ENCODE measurements around the gene OR2AG1.

OR2AG1 gene, protein sequence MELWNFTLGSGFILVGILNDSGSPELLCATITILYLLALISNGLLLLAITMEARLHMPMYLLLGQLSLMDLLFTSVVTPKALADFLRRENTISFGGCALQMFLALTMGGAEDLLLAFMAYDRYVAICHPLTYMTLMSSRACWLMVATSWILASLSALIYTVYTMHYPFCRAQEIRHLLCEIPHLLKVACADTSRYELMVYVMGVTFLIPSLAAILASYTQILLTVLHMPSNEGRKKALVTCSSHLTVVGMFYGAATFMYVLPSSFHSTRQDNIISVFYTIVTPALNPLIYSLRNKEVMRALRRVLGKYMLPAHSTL

GRCh38 chr11:6782720-6783119, at the start of gene OR2AG1:
Gene OR2AG1, plus strand, starts transcription at chr11:6783020. Its CDS starts 2,018 bp downstream, at chr11:6785038.
- H3K4me1 ChIP-seq (ENCODE audit: control insufficient read depth, insufficient read depth, low read length), result no peaks in the 10 kb centered on the region
- no peaks in the 10 kb centered on the region for H3K36me3 ChIP-seq (ENCODE audit: control insufficient read depth in 2 of 2, insufficient read depth in 1 of 2, low read length in 2 of 2)
- no peaks in the 10 kb centered on the region for H3K9me3 ChIP-seq (ENCODE audit: control insufficient read depth, insufficient read depth, low read depth, low read length)
- ChIA-PET CTCF (interaction anchor here (0.6 kb wide), 1 partner anchor 912 kb away, joined by 3 read pairs; no protein-coding TSS in a partner anchor), POLR2A (no interaction called here)
- no peak within 1 kb of the TSS for H3K4me3 ChIP-seq (ENCODE audit: low read depth, low read length)
- TF ChIP-seq ZNF658 (tag by site-specific recombination; IDR thresholded peaks at IDR 0.05), result no peak
- no peak for TF ChIP-seq ZFHX2 (tag by site-specific recombination; conservative IDR thresholded peaks at IDR 0.05)
- no peak for TF ChIP-seq ZBTB48 (tag by site-specific recombination; IDR thresholded peaks at IDR 0.05)
- TF ChIP-seq ZNF549 (tag by site-specific recombination; IDR thresholded peaks at IDR 0.05), result no peak
- TF ChIP-seq, protein P1, sequence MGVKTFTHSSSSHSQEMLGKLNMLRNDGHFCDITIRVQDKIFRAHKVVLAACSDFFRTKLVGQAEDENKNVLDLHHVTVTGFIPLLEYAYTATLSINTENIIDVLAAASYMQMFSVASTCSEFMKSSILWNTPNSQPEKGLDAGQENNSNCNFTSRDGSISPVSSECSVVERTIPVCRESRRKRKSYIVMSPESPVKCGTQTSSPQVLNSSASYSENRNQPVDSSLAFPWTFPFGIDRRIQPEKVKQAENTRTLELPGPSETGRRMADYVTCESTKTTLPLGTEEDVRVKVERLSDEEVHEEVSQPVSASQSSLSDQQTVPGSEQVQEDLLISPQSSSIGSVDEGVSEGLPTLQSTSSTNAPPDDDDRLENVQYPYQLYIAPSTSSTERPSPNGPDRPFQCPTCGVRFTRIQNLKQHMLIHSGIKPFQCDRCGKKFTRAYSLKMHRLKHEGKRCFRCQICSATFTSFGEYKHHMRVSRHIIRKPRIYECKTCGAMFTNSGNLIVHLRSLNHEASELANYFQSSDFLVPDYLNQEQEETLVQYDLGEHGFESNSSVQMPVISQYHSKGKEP (tag by site-specific recombination; IDR thresholded peaks at IDR 0.05), result no peak
- no peak for TF ChIP-seq ZNF660 (tag by site-specific recombination; IDR thresholded peaks at IDR 0.05)
- TF ChIP-seq ZNF157 (tag by site-specific recombination; IDR thresholded peaks at IDR 0.05), result no peak
- no peak for TF ChIP-seq ZBTB17 (tag by site-specific recombination; IDR thresholded peaks at IDR 0.05)
- TF ChIP-seq, protein P2, sequence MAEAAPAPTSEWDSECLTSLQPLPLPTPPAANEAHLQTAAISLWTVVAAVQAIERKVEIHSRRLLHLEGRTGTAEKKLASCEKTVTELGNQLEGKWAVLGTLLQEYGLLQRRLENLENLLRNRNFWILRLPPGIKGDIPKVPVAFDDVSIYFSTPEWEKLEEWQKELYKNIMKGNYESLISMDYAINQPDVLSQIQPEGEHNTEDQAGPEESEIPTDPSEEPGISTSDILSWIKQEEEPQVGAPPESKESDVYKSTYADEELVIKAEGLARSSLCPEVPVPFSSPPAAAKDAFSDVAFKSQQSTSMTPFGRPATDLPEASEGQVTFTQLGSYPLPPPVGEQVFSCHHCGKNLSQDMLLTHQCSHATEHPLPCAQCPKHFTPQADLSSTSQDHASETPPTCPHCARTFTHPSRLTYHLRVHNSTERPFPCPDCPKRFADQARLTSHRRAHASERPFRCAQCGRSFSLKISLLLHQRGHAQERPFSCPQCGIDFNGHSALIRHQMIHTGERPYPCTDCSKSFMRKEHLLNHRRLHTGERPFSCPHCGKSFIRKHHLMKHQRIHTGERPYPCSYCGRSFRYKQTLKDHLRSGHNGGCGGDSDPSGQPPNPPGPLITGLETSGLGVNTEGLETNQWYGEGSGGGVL (tag by site-specific recombination; IDR thresholded peaks at IDR 0.05), result no peak
- TF ChIP-seq ZNF629 (tag by site-specific recombination; IDR thresholded peaks at IDR 0.05), result no peak
- TF ChIP-seq, protein P3, sequence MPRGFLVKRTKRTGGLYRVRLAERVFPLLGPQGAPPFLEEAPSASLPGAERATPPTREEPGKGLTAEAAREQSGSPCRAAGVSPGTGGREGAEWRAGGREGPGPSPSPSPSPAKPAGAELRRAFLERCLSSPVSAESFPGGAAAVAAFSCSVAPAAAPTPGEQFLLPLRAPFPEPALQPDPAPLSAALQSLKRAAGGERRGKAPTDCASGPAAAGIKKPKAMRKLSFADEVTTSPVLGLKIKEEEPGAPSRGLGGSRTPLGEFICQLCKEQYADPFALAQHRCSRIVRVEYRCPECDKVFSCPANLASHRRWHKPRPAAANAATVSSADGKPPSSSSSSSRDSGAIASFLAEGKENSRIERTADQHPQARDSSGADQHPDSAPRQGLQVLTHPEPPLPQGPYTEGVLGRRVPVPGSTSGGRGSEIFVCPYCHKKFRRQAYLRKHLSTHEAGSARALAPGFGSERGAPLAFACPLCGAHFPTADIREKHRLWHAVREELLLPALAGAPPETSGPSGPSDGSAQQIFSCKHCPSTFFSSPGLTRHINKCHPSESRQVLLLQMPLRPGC (tag by site-specific recombination; IDR thresholded peaks at IDR 0.05), result no peak
- TF ChIP-seq ZNF664 (tag by site-specific recombination; IDR thresholded peaks at IDR 0.05), result no peak
- TF ChIP-seq KLF8 (tag by site-specific recombination; IDR thresholded peaks at IDR 0.05), result no peak
- TF ChIP-seq, protein P4, sequence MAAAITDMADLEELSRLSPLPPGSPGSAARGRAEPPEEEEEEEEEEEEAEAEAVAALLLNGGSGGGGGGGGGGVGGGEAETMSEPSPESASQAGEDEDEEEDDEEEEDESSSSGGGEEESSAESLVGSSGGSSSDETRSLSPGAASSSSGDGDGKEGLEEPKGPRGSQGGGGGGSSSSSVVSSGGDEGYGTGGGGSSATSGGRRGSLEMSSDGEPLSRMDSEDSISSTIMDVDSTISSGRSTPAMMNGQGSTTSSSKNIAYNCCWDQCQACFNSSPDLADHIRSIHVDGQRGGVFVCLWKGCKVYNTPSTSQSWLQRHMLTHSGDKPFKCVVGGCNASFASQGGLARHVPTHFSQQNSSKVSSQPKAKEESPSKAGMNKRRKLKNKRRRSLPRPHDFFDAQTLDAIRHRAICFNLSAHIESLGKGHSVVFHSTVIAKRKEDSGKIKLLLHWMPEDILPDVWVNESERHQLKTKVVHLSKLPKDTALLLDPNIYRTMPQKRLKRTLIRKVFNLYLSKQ (tag by site-specific recombination; IDR thresholded peaks at IDR 0.05; ENCODE audit: borderline replicate concordance), result no peak
- no peak for TF ChIP-seq ZNF138 (tag by site-specific recombination; IDR thresholded peaks at IDR 0.05; ENCODE audit: borderline replicate concordance)
- no peak for TF ChIP-seq ZNF585B (tag by site-specific recombination; IDR thresholded peaks at IDR 0.05)
- no peak for TF ChIP-seq ZNF202 (tag by site-specific recombination; IDR thresholded peaks at IDR 0.05; ENCODE audit: borderline replicate concordance)
- TF ChIP-seq TRIM28 (IDR thresholded peaks at IDR 0.05; ENCODE audit: borderline replicate concordance, low read length), result no peak
- TF ChIP-seq, protein P5, sequence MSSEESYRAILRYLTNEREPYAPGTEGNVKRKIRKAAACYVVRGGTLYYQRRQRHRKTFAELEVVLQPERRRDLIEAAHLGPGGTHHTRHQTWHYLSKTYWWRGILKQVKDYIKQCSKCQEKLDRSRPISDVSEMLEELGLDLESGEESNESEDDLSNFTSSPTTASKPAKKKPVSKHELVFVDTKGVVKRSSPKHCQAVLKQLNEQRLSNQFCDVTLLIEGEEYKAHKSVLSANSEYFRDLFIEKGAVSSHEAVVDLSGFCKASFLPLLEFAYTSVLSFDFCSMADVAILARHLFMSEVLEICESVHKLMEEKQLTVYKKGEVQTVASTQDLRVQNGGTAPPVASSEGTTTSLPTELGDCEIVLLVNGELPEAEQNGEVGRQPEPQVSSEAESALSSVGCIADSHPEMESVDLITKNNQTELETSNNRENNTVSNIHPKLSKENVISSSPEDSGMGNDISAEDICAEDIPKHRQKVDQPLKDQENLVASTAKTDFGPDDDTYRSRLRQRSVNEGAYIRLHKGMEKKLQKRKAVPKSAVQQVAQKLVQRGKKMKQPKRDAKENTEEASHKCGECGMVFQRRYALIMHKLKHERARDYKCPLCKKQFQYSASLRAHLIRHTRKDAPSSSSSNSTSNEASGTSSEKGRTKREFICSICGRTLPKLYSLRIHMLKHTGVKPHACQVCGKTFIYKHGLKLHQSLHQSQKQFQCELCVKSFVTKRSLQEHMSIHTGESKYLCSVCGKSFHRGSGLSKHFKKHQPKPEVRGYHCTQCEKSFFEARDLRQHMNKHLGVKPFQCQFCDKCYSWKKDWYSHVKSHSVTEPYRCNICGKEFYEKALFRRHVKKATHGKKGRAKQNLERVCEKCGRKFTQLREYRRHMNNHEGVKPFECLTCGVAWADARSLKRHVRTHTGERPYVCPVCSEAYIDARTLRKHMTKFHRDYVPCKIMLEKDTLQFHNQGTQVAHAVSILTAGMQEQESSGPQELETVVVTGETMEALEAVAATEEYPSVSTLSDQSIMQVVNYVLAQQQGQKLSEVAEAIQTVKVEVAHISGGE (tag by site-specific recombination; conservative IDR thresholded peaks at IDR 0.05; ENCODE audit: low read depth), result no peak
- no peak within 1 kb of the TSS for H3K27ac ChIP-seq (ENCODE audit: extremely low read depth, low read depth, low read length)

Data from HEK293 (cell line).